Immature natural killer cell (primary cell): Measurements from ENCODE around the gene CR1L. TPM values are rescaled to one million over a fixed set of nuclear protein-coding genes. Genes with fewer than 3 reads are reported as not detected.
"Not testable (repeated sequence)": the region's sequence is repeated elsewhere in the genome, so short reads cannot be mapped to it uniquely, and the experiment has no call there.

Experiments used
- DNase-seq, 3 donors: peaks; one replicate each; pipeline ENCODE4 v3.0.0; 2022; ENCODE audit warnings: mixed read lengths in 1 of 3
- H3K27ac Mint-ChIP-seq, 6 donors: one replicate each; pipeline ENCODE4 v1.8.0; 2020; ENCODE audit warnings: mixed read lengths in 6 of 6, mild to moderate bottlenecking in 5 of 6, inconsistent platforms in 4 of 6, moderate library complexity in 3 of 6
- H3K27me3 Mint-ChIP-seq, 3 donors: one replicate each; pipeline ENCODE4 v1.8.0; 2020 to 2021; ENCODE audit warnings: low read depth in 3 of 3, mild to moderate bottlenecking in 3 of 3, mixed read lengths in 3 of 3, moderate library complexity in 3 of 3, inconsistent platforms in 1 of 3
- H3K36me3 Mint-ChIP-seq, 3 donors: one replicate each; pipeline ENCODE4 v1.8.0; 2020; ENCODE audit warnings: mixed read lengths in 3 of 3, inconsistent platforms in 2 of 3, mild to moderate bottlenecking in 2 of 3
- H3K4me1 Mint-ChIP-seq, 2 donors: one replicate each; pipeline ENCODE4 v1.8.0; 2020; ENCODE audit warnings: inconsistent platforms in 2 of 2, mild to moderate bottlenecking in 2 of 2, mixed read lengths in 2 of 2, moderate library complexity in 1 of 2
- H3K4me3 Mint-ChIP-seq, 5 donors: one replicate each; pipeline ENCODE4 v1.8.0; 2020; ENCODE audit warnings: mild to moderate bottlenecking in 5 of 5, mixed read lengths in 5 of 5, inconsistent platforms in 3 of 5, moderate library complexity in 3 of 5
- H3K9me3 Mint-ChIP-seq, 6 donors: one replicate each; pipeline ENCODE4 v1.8.0; 2020; ENCODE audit warnings: mild to moderate bottlenecking in 6 of 6, mixed read lengths in 6 of 6, inconsistent platforms in 4 of 6, moderate library complexity in 3 of 6
- polyA plus RNA-seq, 3 donors: library from polyadenylated mRNA; unstranded; fragments of 300-500 nt; fragmentation: Illumina TruSeq; gene quantifications; one replicate each; pipeline ENCODE4 v1.2.3, GENCODE V29; 2021

Gene CR1L
- polyA plus RNA-seq, 3 donors from 2014 or later, result 0.60 TPM; not detected in 2

DNA sequence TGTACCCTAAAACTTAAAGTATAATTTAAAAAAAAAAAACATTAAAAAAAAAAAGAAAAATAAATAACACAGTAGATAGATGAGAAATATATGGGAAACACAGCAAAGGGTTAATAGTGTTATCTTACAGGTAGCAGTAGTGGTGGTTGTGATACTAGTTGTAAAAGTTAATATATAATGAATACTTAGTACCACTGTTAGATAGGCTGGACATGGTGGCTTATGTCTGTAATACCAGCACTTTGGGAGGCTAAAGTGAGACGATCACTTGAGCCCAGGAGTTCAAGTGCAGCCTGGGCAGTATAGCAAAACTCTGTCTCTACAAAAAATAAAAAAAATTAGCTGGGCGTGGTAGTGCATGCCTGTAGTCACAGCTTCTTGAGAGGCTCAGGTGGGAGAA, 74.3 kb downstream of the CR1L start:
- H3K36me3 Mint-ChIP-seq, result no peaks in the 10 kb centered on the region

GRCh38 chr1:207728200-207728858, 83.4 kb downstream of the CR1L start:
- H3K27ac Mint-ChIP-seq, H3K4me3 Mint-ChIP-seq, H3K27me3 Mint-ChIP-seq, H3K9me3 Mint-ChIP-seq, DNase-seq, H3K36me3 Mint-ChIP-seq, H3K4me1 Mint-ChIP-seq: not testable (repeated sequence)

More for the DNA sequence above, 74.3 kb downstream of the CR1L start:
- Mint-ChIP-seq H3K4me3 (no peak overlapping the region), H3K9me3 (no peaks in the 10 kb centered on the region), H3K27ac (no peak overlapping the region), H3K4me1 (no peaks in the 10 kb centered on the region), H3K27me3 (no peaks in the 10 kb centered on the region)
- DNase-seq, result no peak

DNA sequence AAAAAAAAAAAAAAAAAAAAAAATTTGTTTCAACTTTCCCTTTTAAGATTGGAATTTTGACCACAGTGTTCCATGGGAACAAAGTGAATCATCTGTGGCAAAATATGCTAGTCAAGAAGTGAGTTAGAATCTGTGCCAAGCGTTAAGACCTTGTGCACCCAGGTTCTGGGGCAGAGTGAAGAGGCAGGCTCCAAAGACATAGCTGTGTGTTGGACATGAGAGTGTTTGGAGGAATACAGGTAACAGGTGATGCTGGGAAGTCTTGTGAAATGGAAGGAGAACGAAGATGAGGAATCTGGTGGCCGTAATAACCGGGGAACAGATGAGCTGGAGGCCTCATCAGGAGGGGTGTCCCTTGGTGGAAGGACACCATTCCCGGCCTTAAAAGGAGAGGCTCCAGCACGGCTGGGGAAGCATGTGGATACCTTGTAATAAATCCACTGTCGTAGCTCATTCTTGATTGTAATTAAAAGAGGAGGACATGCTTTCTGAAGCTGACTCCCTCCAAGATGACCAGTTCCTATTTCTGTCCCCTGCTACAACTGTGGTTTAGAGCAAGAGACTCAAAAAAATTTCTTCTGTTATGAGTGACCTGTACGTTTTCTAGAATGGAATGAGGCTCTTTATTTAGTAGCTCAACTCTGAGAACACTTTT, 92.7 kb downstream of the CR1L start:
- DNase-seq, H3K9me3 Mint-ChIP-seq, H3K36me3 Mint-ChIP-seq, H3K4me3 Mint-ChIP-seq, H3K4me1 Mint-ChIP-seq, H3K27ac Mint-ChIP-seq: not testable (repeated sequence)
- H3K27me3 Mint-ChIP-seq, result peaks cover 0 to 12% (median 2%) of the 10 kb centered on the region in 3 donors

DNA sequence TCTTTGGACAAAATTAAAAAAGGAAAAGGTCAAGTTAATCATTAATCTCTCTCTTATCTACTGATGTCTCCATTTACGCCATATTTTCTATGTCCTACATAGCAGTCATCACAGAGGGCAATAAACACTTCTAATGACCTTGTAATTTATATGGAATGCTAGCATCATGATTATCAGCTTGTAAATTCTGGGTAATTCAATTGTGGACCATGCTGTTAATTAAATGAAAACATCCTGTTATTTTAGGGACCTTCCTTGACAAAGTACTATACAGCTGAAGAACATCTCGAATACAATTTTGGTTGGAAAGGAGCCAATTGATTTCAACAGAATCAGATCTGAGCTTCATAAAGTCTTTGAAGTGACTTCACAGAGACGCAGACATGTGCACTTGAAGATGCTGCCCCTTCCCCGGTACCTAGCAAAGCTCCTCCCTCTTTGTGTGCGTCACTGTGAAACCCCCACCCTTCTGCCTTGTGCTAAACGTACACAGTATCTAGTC, 93.3 kb downstream of the CR1L start:
- peaks cover 0 to 12% (median 2%) of the 10 kb centered on the region in 3 donors for H3K27me3 Mint-ChIP-seq
- DNase-seq, H3K4me1 Mint-ChIP-seq, H3K36me3 Mint-ChIP-seq, H3K27ac Mint-ChIP-seq, H3K4me3 Mint-ChIP-seq, H3K9me3 Mint-ChIP-seq: not testable (repeated sequence)

DNA sequence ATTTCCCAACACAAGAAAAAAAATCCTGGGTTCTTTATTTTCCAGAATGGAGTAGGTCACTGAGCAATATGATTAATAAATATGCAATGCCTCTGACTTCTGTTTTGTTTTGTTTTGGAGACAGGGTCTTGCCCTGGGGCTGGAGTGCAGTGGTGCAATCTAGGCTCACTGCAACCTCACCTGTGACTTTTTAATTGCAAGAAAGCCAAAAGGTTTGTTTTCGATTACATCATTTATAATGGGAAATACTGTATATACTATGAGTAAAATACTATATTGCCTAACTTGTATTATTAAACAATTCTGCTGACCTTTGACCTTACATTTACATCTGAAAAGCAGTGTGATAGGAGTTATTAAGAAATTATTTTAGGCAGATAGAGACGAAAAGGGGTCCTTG, 95.3 kb downstream of the CR1L start:
- Mint-ChIP-seq H3K27ac (no peak overlapping the region), H3K36me3 (no peaks in the 10 kb centered on the region), H3K4me3 (no peak overlapping the region), H3K9me3 (no peaks in the 10 kb centered on the region), H3K4me1 (no peaks in the 10 kb centered on the region), H3K27me3 (peaks cover 2 to 9% (median 2%) of the 10 kb centered on the region in 3 donors)
- DNase-seq, result no peak

GRCh38 chr1:207742850-207743555, 98.1 kb downstream of the CR1L start:
- Mint-ChIP-seq H3K27me3 (peaks cover 0 to 9% (median 2%) of the 10 kb centered on the region in 3 donors), H3K9me3 (no peaks in the 10 kb centered on the region), H3K4me3 (no peak overlapping the region), H3K36me3 (no peaks in the 10 kb centered on the region), H3K4me1 (no peaks in the 10 kb centered on the region), H3K27ac (no peak overlapping the region)
- no peak for DNase-seq

GRCh38 chr1:207744000-207744534, 99.1 kb downstream of the CR1L start:
- no peak overlapping the region for H3K4me3 Mint-ChIP-seq
- H3K27ac Mint-ChIP-seq, result no peak overlapping the region
- peaks cover 0 to 9% (median 2%) of the 10 kb centered on the region in 3 donors for H3K27me3 Mint-ChIP-seq
- H3K36me3 Mint-ChIP-seq, result no peaks in the 10 kb centered on the region
- DNase-seq, result no peak
- peaks cover 0 to 3% of the 10 kb centered on the region in 2 donors for H3K4me1 Mint-ChIP-seq
- H3K9me3 Mint-ChIP-seq, result no peaks in the 10 kb centered on the region

- DNase-seq, result no peak
- H3K4me3 Mint-ChIP-seq, result no peak overlapping the region
- H3K27ac Mint-ChIP-seq, result no peak overlapping the region
- H3K9me3 Mint-ChIP-seq, result no peaks in the 10 kb centered on the region
- H3K27me3 Mint-ChIP-seq, result peaks cover 0 to 9% (median 2%) of the 10 kb centered on the region in 3 donors
- H3K4me1 Mint-ChIP-seq, result peaks cover 0 to 7% of the 10 kb centered on the region in 2 donors
- H3K36me3 Mint-ChIP-seq, result no peaks in the 10 kb centered on the region
Observed at GRCh38 chr1:207745285-207745684, 100.4 kb downstream of the CR1L start.

DNA sequence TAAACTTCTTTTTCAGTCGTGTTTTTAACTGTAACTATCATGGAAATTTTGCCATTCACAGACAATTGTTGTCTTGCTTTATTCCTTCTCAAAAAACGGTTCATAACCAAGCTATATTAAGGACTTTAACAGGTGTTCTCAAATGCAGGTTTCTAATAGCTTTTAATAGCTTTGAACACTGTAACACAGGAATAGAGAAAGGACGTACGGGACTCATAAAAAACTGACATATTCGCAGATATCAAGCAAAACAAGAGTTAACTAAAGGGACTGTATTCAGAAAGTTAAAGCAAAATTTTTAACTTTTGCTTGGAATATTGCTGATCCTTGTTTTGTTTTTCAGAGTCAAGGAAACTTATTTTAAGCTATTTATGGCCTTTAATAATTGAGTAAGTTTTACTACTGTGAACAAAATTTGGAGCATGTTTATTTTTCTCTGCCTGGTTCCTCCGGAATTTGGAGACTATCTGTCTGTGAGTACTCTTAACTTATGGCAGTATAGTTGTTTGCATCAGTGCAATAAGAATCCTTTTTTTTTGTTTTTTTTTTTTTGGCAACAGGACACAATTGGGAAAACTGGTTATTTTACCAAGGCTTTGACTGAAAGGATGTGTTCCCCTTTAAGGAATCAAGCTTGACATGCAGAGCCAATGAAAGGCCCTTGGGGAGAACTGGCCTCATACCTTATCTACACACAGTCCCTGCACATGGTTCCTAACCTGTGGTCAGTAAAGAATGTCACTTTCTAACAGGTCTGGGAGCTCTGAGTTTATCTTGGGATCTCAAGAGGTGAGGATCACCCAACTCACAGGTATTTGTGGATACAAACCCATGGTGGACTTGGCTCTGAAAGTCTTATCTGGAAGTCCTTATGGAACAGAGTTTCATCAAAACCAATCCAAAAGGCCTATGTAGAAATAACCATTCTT, 101.2 kb downstream of the CR1L start:
- no peak overlapping the region for H3K4me3 Mint-ChIP-seq
- H3K27me3 Mint-ChIP-seq, result peaks cover 0 to 2% (median 2%) of the 10 kb centered on the region in 3 donors
- DNase-seq, result no peak
- no peak overlapping the region for H3K27ac Mint-ChIP-seq
- H3K4me1 Mint-ChIP-seq, result peaks cover 3 to 14% of the 10 kb centered on the region in 2 donors
- no peaks in the 10 kb centered on the region for H3K36me3 Mint-ChIP-seq
- H3K9me3 Mint-ChIP-seq, result no peaks in the 10 kb centered on the region

DNA sequence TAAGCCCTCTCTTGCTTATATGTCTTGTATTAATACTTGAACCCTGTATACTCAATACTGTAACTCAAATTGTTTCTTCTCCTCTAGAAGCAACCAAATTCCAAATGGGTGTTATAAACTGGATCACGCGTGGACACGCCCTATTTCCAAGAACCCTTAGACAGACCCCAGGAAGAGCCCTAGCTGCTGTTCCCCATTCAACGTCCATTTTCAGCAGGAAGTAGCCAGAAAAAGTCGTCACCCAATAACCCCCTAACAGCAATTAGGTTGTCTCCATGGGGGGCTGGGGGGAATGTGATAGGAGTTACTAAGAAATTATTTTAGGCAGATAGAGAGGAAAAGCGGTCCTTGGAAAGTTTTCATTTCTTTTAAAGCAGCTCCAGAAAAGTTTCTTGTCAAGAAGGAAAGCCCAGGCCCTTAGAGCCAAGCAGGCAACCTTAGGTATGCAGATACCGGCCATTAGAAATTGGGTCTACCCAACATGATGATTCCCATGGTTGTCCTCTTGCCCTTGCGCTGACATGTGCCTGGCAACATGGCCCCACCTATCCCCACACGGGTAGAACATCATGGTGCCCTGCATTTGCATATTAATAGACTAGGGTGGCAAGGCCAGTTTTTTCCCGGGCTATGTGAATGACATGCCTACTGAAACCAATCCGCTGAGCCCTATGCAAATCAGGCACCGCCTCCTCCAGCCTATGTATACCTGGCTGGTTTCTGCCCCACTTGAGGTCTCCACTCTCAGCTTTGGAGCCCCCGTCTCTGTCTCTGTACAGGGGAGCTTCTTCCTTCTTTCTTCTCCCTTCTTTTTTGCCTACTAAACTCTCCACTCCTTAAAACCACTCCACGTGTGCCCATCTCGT, 102.9 kb downstream of the CR1L start:
- DNase-seq, result no peak
- peaks cover 0 to under 1% (median 0%) of the 10 kb centered on the region in 6 donors for H3K9me3 Mint-ChIP-seq
- H3K36me3 Mint-ChIP-seq, result no peaks in the 10 kb centered on the region
- H3K4me3 Mint-ChIP-seq, result no peak overlapping the region
- H3K27me3 Mint-ChIP-seq, result peaks cover 3 to 8% (median 4%) of the 10 kb centered on the region in 3 donors
- H3K4me1 Mint-ChIP-seq, result peaks cover 19 to 31% of the 10 kb centered on the region in 2 donors
- no peak overlapping the region for H3K27ac Mint-ChIP-seq

- Mint-ChIP-seq H3K27me3 (peaks cover 4 to 7% (median 5%) of the 10 kb centered on the region in 3 donors), H3K9me3 (peaks cover 0 to 2% (median 0%) of the 10 kb centered on the region in 6 donors), H3K27ac (peak overlapping the region in 1 of 6 donors; percentile 70), H3K4me1 (peaks cover 30 to 41% of the 10 kb centered on the region in 2 donors), H3K36me3 (no peaks in the 10 kb centered on the region), H3K4me3 (no peak overlapping the region)
- DNase-seq, result no peak
Observed at GRCh38 chr1:207748737-207749528, 104.0 kb downstream of the CR1L start.
